Stimulated activated CD8-positive, alpha-beta memory T cell treated with anti-CD3 and anti-CD28 coated beads, Interleukin-15, amount 100 ng/mL, for 24 hours (primary cell): ENCODE data around the gene OR2T27.
"Not testable (repeated sequence)": the region's sequence is repeated elsewhere in the genome, so short reads cannot be mapped to it uniquely, and the experiment has no call there.

Experiments
- DNase-seq: peaks from one replicate; pipeline ENCODE4 v3.0.0-alpha.2; 2020; ENCODE audit warnings: low read depth

The OR2T27 gene

DNA sequence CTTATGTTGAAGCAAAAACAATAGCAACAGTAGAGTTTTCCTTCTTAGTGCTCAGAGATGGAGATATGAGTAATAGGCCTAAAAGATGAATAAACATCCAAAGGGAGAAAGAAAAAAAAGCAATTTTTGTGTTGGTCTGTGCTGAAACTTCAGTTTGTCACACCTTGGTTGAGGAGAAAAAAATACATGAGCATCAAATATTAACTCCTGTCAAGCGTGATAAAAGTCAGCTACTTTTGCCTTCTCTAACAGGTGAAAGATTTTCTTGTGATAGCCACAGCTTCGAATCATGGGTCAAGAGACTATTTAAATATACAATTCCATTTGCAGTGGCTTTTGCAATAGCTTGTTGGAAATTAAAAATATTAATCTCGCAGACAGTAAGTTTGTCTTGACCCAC lies 14.4 kb downstream of the OR2T27 start:
- DNase-seq: not testable (repeated sequence)

DNA sequence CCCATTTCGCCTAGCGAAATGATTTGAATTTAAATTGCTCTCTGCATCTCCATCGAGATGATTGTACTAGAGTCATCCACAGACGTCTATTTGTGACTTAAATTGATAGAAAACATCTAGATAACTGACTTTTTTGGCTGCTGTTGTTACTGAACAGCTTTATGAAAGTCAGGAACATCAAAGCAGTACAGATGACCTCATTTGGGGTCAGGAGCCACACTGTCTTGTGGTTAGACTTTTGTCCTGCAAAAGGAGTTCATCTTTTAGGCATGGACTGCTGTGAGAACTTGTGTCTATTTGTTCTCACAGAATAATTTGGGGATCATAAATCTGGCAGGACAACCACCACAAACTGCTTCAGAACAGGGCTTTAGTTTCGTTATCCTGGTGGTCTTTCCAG lies 15.7 kb downstream of the OR2T27 start:
- DNase-seq: not testable (repeated sequence)

- DNase-seq: not testable (repeated sequence)
Measured at GRCh38 chr1:248636612-248637011, 18.7 kb downstream of the OR2T27 start.

DNA sequence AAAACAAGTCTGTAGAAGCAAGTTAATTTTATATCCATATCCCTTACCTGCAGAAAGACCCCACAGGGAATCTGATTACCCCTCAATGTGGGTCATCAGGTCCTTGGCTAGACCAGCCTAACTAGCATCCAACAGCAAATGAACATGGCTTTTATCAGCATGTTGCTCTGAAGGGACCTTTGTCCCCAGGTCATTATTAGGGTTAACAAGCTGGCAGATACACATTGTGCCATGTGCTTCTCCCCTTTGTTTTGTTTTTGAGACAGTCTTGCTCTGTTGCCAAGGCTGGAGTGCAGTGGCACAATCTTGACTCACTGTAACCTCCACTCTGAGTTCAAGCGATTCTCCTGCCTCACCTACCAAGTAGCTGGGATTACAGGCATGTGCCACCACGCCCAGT lies 20.3 kb downstream of the OR2T27 start, which contains the start of gene OR2T11:
TSS of gene OR2T11 (minus strand) at position 101 of the 400 bp plus-strand sequence. CDS start 7,963 bp downstream, outside the sequence.
- not testable (repeated sequence) for DNase-seq

DNA sequence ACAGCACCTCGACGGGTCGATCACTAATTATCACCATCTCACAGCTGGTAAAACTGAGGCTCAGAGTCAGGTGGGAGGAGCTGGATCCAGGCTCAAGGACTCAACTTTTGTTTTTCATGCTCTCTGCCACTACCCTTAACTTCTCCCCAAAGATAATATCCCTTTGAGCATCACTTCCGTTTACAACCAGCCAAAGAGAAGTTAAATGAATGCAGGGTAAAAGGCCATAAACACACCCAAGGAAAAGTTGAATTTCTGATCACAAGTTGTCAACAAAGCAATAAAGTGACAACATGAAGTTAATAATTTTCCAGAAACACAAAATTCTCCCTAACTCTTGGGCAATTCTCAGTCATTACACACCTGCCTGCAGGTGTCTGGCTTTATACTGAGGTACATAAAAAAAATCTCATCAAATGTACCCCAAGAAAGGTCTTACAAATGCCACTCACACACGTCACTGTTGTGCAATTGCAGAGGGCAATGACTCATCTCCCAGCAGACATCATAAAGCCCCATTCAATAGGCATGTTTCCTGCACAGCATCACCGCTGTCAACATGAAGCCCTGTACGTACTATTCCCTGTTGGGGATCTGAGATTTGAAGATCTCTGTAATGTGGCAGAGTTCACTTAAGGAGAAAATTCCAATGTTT lies 23.8 kb downstream of the OR2T27 start:
- no peak for DNase-seq

DNA sequence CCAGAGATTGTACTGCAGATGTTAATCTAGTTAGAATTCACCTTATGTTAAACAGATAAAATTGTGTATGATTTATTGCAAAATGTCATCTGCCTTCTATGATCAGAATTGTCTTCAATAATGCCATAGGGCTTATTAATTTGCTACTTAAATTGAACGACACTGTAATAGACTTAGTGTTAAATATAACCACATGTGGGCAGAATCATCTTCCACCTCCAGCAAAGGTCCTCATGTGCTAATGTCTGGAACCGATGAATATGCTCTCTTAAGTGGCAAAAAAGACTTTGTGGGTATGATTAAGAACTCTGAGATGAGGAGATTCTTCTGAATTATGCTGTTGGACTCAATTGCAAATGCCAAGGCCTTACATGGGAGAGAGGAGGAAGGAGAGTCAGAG lies 24.8 kb downstream of the OR2T27 start:
- no peak for DNase-seq

GRCh38 chr1:248627971-248628844 lies 27.1 kb downstream of the OR2T27 start:
- DNase-seq: no peak

DNA sequence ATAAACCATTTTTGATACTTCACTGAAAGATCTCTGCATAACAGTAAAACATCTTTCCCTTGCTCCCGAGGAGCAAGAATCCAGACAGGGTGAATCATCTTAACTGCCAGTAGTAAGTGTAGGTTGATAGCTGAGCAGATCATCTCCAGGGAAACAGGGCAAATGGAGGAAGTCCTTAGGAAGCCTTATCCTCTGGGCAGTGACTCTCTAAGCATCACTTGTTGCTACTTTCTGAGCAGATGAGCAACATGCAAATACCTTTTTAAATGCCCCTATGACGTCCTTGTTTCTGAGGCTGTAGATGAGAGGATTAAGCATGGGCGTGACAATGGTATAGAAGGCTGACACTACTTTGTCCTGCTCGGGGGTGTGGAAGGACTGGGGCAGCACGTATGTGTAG lies 29.4 kb downstream of the OR2T27 start:
- DNase-seq: no peak

DNA sequence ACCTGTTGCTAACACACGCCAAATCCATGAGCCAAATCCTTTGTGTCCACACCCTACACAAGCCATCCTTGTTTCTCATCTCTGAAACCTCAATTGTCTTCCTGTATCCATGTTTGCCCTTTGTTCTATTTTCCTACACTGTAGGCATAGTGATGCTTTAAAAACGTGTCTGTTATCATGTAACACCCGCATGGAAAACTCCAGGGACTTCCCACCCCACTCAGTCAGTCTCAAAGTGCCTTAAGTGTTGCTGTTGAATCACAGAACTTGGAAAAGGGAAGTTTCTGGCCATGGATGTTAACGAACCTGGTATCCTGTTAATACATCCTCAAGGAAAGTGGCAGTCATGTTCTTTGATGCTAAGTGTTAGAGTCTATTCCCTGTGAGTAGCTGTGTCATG lies 30.2 kb downstream of the OR2T27 start:
- no peak for DNase-seq

DNA sequence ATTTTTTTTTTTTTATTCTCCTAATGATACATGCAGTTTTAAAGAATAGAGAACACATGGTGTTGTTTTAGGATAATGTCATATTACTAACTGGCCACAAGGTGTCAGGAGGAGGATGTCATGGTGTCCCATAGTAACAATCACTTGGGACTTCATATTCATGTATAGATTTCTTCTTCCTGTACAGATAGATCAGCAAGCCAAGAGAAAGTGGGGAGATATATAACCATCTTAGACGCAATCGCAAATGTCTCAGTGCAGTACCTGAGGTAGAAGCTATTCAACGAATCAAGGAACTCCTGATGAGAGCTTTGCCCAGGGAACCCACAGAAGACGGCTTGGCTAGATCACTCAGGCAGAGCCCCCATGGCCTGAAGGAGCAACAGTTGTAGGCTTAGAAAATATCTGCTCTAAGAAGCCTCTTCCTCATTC lies 32.7 kb downstream of the OR2T27 start:
- no peak for DNase-seq

GRCh38 chr1:248621770-248622169 lies 33.6 kb downstream of the OR2T27 start:
- no peak for DNase-seq

DNA sequence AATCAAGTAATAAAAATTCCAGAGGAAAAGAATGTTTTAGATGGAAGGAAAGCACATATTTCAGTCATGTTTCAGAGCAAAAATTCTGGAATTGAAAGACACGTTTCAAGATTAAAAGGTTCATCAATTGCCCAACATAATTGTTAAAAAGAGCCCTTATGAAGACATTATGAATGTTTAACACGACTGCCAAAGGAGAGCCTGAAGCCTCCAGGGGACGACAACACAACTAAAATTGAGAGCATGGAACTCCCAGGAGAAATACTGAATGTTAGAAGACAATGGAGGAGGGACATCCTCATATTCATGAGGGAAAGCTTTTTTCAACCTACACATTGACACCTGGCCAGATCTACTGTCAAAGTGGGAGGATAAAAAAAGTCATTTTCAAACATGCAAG lies 36.5 kb downstream of the OR2T27 start:
- DNase-seq: peak; percentile 8

DNA sequence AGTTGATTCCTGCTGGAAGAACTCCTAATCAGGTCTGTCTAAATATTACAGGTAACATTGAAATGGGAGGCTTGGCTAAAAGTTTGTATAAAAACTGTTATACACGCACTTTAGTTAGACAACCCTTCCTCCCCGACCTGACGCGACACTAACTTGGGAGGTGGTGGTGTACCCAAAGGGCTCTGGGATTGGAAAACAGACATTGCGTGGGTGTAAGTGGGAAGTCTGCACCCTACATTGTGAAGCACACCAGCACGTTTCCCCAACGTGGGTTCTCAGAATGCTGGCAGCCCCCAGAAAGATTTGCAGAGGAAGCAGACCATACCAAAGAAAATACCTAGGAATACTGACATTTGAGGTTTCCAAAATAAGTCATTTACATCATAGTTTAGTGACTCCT lies 37.2 kb downstream of the OR2T27 start:
- no peak for DNase-seq

GRCh38 chr1:248613742-248614141 lies 41.6 kb downstream of the OR2T27 start:
- DNase-seq: no peak

- DNase-seq: no peak
Measured at GRCh38 chr1:248611883-248612414, 43.4 kb downstream of the OR2T27 start.

DNA sequence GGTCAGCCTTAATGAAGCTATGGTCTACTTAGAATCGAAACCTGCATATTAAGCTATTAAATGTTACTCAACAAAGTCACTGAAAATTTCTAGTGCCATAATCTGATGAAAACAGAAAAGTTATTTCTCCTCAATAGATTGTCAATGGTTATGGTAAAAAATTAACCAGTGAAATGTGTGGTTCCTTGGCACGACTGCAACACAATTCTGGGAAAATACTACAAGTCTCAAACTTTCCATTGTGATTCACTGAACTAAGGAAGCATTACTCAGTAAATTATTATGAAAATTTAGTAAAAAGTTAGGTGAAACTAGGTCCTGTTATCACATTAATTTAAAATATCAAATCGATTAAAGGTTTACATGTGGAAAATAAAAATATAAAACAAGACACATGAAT lies 45.0 kb downstream of the OR2T27 start:
- no peak for DNase-seq
